NCI-H146 treated with DMSO at 0.1 percent for 48 hours (cell line): ENCODE results near the gene ZNF763.
"Not testable (repeated sequence)": the region's sequence is repeated elsewhere in the genome, so short reads cannot be mapped to it uniquely, and the experiment has no call there.

Experiments used
- DNase-seq: peaks from one replicate; lab custom pipeline; 2025; ENCODE audit not compliant: unreplicated experiment; lab: John Stamatoyannopoulos, UW

Gene ZNF763

DNA sequence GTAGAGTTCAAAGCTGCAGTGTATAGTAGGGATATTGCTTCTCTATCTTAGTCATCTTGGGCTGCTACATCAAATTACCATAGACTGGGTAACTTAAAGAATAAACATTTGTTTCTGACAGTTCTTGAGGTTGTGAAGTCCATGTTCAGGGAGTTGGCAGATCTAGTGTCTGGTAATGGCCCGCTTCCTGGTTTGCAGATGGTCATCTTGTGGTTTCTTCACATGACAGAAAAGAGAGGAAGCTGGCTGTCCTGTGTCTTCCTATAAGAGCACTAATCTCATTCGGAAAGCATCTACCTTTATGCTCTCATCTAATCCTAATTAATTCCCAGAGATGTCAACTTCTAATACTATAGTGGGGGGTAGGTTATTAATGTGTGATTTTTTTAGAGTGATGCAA is 6.2 kb downstream of the ZNF763 start:
- no peak for DNase-seq

DNA sequence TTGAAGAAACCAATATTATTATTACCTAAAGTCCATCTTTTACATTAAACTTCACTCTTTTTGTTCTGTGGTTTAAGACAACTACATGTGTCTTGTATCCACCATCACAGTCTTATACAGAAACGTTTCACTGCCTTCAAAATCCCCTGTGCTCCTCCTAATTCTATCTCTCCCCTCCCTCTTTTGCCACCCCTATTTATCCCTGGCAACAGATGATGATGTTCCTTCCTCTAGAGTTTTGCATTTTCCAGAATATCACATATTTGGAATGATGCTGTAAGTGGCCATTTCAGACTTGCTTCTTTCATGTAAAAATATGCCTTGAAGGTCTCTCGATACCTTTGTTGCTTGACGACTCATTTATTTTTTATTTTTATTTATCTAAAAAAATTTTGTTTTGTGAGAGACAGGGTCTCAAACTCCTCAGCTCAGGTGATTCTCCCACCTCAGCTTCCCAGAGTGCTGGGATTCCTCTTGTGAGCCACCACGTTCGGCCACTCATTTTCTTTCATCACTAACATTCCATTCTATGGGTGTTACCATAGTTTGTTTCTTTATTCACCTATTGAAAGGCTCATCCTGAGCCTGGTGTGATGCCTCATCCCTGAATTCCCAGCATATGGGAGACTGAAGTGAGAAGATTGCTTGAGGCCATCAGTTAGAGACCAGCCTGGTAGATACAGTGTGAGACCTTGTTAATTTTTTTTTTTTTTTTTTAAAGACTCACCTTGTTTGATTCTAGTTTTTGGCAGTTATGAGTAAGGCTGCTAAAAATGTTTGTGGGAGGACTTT is 8.4 kb downstream of the ZNF763 start:
- no peak for DNase-seq

DNA sequence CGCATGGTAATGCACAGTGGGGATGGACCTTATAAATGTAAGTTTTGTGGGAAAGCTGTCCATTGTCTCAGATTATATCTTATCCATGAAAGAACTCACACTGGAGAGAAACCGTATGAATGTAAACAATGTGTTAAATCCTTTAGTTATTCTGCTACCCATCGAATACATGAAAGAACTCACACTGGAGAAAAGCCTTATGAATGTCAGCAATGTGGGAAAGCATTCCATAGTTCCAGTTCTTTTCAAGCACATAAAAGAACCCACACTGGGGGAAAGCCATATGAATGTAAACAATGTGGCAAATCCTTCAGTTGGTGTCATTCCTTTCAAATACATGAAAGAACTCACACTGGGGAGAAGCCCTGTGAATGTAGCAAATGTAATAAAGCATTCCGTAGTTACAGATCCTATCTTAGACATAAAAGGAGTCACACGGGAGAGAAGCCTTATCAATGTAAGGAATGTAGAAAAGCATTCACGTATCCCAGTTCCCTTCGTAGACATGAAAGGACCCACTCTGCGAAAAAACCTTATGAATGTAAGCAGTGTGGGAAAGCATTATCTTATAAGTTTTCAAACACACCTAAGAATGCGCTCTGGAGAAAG is 13.8 kb downstream of the ZNF763 start:
- DNase-seq, result no peak

DNA sequence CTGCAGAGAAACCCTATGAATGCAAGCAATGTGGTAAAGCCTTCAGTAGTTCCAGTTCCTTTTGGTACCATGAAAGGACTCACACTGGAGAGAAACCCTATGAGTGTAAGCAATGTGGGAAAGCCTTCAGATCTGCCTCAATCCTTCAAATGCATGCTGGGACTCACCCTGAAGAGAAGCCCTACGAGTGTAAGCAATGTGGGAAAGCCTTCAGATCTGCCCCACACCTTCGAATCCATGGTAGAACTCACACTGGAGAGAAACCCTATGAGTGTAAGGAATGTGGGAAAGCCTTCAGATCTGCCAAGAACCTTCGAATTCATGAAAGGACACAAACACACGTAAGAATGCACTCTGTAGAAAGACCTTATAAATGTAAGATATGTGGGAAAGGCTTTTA is 14.7 kb downstream of the ZNF763 start:
- DNase-seq, result no peak

DNA sequence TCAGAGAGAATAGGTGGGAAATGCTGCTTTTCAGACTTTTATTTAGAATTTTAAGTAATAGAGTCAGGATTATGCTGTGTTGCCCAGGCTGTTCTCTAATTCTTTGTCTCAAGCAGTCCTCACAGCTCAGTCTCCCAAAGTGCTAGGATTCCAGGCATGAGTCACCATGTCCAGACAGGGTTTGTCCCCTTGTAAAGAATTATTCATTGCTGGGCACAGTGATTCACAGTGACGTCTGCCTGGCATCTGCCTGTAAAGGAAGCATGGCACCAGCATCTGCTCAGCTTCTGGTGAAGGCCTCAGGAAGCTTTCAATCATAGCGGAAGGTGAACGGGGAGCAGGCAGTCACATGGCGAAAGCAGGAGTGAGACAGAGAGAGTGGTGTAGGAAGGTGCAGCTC is 17.7 kb downstream of the ZNF763 start:
- no peak for DNase-seq

DNA sequence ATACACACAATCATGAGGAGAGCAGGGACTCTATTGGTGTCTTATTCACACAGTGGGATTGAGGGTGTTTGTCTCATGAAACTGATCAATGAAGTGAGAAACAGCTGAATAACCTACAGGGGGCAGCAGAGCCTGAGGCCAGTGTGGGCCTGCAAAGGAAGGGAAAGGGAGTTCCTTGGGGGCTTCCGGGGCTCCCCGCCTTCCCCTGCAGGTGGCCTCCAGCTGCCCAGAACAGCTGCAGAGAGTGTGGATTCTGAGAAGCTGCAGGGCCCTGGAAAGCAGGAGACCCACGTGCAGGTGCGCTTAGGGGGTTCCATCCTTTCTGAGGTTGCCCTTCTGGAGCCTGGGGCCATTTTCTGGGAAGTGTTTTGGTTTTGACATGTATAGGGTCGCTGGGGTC is 20.1 kb downstream of the ZNF763 start:
- DNase-seq, result peak; percentile 69

DNA sequence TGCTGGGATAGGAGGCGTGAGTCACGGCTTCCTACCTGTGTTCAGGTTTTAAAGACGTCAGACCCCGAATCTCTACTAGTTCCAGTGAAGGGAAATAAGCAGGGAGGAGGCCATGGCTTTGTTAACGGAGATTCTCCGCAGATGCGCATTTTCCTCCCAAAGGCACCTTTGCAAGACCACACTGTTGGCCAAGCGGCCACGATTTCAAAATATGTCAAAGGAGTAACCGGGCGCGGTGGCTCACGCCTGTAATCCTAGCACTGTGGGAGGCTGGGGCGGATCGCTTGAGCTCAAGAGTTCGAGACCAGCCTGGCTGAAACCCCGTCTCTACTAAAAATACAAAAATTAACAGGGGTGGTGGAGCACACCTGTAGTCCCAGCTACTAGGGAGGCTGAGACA is 21.9 kb downstream of the ZNF763 start:
- DNase-seq, result no peak

DNA sequence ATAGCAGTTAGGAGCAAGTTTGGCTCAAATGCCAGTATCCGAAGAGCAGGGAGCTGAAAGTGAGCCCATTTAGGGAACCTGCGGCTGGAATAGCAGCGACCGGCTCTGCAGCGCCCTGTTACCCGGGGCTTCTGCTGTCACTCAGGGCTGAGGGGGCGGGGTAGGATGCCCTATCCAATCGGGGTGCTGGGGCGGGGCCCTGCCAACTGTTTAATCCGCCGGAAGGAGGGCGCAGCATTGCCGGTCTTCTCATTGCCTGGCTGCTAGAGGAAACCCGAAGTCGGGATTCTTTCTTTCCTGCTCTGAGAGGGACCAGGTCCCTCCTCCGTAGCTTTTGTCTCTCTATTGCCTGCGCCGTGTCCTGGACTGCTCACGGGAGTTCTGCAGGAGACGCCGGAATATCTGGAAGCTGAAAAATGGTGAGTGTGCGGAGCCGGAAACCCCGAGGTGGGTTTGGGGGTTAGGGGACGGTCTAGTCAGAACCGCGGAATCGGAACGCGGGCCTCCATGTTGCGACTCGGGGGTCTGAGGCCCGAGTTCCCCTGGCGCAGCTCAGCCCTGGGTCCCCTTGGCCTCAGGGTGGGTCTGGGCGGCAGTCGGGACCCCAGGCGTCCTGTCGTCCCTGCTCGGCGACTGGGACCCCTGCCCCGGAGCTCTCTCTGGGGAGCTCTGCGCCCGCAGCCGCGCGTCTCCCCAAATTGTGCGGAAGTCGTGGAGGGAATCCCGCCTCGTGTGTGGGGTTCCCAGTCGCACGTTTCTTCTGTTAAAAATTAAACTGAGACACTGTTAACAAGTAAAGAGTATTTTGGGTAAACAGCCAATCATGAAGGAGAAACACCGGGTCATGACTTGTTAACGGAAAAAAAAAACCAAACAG is 22.8 kb downstream of the ZNF763 start:
- DNase-seq, result peak; percentile 92

DNA sequence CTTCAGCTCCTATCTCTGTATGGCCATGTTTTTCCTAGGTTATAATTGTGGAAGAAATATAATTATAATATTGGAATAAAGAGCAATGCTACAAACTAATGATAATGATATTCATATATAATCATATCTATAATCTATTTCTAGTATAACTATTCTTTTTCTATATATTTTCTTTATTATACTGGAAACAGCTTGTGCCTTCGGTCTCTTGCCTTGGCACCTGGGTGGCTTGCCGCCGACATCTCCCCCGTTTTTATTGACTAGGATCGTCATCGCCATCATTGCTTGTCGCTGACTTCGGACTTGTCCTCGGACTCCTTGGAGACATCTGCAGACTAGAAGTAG is 24.2 kb downstream of the ZNF763 start:
- DNase-seq, result no peak

DNA sequence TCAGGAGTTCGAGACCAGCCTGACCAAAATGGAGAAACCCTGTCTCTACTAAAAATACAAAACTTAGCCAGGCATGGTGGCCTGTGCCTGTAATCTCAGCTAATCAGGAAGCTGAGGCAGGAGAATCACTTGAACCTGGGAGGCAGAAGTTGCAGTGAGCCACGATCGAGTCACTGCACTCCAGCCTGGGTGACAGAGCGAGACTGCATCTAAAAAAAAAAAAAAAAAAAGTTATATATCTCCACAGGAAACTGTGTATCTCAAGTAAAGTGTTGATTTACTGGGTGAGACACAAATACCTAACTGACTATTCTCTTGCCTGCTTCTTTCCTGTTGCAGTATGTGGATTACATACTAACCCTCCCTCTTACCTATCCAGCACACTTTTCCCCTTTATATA is 27.1 kb downstream of the ZNF763 start:
- DNase-seq, result not testable (repeated sequence)

DNA sequence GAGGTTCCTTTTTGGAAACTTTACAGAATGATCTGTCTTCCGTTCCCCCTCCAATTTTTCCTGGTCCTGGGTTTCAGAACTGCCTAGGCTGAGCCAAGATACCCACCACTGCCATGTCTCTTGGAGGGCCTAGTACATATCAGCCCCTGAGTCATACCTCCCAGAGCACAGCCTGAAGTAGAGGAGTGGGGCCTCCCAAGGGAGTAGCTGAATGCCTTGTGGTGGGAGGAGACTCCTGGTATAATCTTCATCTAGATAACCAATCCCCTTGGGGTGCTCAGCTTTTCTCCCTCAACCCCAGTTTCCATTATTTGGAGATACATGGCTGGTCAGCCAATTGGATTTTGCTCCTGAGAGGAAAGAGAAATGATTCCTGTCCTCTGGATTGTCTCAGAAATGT is 30.3 kb downstream of the ZNF763 start:
- DNase-seq, result no peak

DNA sequence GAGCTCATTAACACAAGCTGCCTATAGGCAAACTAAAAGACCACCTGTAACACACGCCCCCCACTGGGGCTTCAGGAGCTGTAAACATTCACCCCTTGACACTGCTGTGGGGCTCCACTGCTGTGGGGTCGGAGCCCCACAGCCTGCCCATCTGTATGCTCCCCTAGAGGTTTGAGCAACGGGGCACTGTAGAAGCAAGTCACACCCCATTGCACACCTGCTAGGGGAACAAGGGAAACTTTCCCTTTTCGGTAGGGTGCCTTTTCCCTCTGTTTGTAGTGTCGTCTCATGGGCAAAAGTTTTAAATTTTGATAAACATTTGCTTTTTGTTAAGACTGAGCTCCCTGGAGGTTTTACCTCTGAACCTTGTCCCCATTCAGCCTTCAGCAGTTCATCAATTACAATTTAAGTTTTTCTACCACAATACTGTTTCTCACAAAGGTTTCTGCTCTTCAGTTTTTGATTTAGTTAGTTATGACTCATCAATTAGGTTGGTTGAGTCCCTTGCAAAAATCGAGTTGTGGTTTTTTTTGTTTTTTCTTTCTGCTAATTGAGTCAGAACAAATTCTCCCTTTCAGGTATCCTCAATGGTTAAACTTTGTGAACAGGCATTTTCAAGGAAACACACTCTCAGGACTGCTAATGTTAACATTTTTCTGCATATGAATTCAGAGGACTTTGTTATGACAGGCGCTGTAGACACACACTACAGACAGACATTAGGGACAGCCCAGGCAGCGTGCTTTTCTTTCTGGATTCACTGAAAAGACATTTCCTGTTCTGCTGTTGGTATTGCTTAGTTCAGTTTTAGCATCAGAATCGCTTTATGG is 35.5 kb downstream of the ZNF763 start:
- DNase-seq, result no peak

DNA sequence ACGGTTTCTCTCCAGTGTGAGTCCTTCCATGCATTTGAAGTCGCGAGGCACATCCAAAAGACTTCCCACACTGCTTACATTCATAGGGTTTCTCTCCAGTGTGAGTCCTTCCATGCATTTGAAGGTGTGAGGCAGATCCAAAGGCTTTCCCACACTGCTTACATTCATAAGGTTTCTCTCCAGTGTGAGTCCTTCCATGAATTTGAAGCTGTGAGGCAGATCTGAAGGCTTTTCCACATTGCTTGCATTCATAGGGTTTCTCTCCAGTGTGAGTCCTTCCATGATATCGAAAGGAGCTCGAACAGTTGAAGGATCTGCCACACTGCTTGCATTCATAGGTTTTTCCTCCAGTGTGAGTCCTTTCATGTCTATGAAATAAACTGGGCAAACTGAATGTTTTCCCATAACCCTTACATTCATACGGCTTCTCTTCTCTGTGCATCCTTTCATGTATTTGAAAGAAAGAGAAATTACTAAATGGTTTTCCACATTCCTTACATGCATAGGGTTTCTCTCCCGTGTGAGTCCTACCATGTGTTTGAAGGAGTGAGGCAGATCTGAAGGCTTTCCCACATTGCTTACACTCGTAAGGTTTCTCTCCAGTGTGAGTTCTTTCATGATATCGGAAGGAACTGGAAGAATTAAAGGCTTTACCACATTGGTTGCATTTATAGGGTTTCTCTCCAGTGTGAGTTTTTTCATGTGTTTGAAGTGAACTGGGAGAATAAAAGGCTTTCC is 50.3 kb downstream of the ZNF763 start:
- DNase-seq, result no peak

DNA sequence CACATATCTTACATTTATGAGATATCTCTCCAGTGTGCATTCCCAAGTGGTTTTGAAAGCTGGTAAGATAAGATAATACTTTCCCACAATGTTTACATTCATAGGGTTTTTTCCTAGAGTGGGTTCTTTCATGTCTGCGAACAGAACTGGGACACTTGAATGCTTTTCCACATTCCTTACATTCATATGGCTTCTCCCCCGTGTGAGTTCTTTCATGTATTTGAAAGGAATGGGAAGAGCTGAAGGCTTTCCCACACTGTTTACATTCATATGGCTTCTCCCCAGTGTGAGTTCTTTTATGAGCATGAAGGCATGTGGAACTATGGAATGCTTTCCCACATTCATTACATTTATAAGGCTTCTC is 50.9 kb downstream of the ZNF763 start:
- DNase-seq, result no peak
